Rectal smooth muscle tissue (tissue), 1 donor: ENCODE data around the gene KIF23.
A peak's percentile ranks its signal among the peaks of the same experiment; 100 is the strongest.
"Not testable (repeated sequence)": the region's sequence is repeated elsewhere in the genome, so short reads cannot be mapped to it uniquely, and the experiment has no call there.

Source experiments
- H3K27ac ChIP-seq: one replicate; pipeline ENCODE4 v1.7.0; 2013; ENCODE audit warnings: low read depth, low read length, inconsistent platforms
- H3K27me3 ChIP-seq: one replicate; pipeline ENCODE4 v1.7.0; 2013; ENCODE audit warnings: low read length; ENCODE audit not compliant: control insufficient read depth, insufficient read depth
- H3K36me3 ChIP-seq: one replicate; pipeline ENCODE4 v1.7.0; 2013; ENCODE audit warnings: low read length; ENCODE audit not compliant: control insufficient read depth, insufficient read depth
- H3K4me1 ChIP-seq: one replicate; pipeline ENCODE4 v1.7.0; 2013; ENCODE audit warnings: low read length; ENCODE audit not compliant: control insufficient read depth, insufficient read depth
- H3K4me3 ChIP-seq: one replicate; pipeline ENCODE4 v1.7.0; 2013; ENCODE audit warnings: low read length
- H3K9ac ChIP-seq: one replicate; pipeline ENCODE4 v1.7.0; 2013; ENCODE audit warnings: low read length

The KIF23 gene

GRCh38 chr15:69413822-69414700, at the start of gene KIF23:
Gene KIF23 (plus strand): TSS chr15:69414349. CDS start chr15:69414466, 117 bp downstream.
- peak within 1 kb of the TSS; percentile 70 for H3K4me3 ChIP-seq
- H3K27me3 ChIP-seq = no peaks in the 10 kb centered on the region
- peaks cover 2% of the 10 kb centered on the region for H3K4me1 ChIP-seq
- H3K9ac ChIP-seq = no peak within 1 kb of the TSS
- no peak within 1 kb of the TSS for H3K27ac ChIP-seq
- no peaks in the 10 kb centered on the region for H3K36me3 ChIP-seq

- Histone ChIP-seq H3K4me1 (no peaks in the 10 kb centered on the region), H3K9ac (no peak overlapping the region), H3K36me3 (no peaks in the 10 kb centered on the region), H3K27me3 (no peaks in the 10 kb centered on the region), H3K4me3 (no peak overlapping the region), H3K27ac (no peak overlapping the region)
These were observed 46.9 kb upstream of the KIF23 start for GRCh38 chr15:69367236-69367635.

- no peak overlapping the region for H3K27ac ChIP-seq
- H3K4me3 ChIP-seq = no peak overlapping the region
- no peaks in the 10 kb centered on the region for H3K27me3 ChIP-seq
- no peaks in the 10 kb centered on the region for H3K4me1 ChIP-seq
- no peaks in the 10 kb centered on the region for H3K36me3 ChIP-seq
- no peak overlapping the region for H3K9ac ChIP-seq
These were observed 44.5 kb upstream of the KIF23 start for GRCh38 chr15:69369631-69370030.

GRCh38 chr15:69373406-69373805, 40.7 kb upstream of the KIF23 start:
- no peaks in the 10 kb centered on the region for H3K36me3 ChIP-seq
- no peaks in the 10 kb centered on the region for H3K27me3 ChIP-seq
- no peak overlapping the region for H3K9ac ChIP-seq

GRCh38 chr15:69375151-69375790, 38.9 kb upstream of the KIF23 start:
- Histone ChIP-seq H3K36me3 (no peaks in the 10 kb centered on the region), H3K9ac (no peak overlapping the region), H3K27ac (no peak overlapping the region), H3K4me1 (no peaks in the 10 kb centered on the region), H3K4me3 (no peak overlapping the region), H3K27me3 (no peaks in the 10 kb centered on the region)

More at GRCh38 chr15:69373406-69373805, 40.7 kb upstream of the KIF23 start:
- H3K4me3 ChIP-seq = no peak overlapping the region
- H3K4me1 ChIP-seq = no peaks in the 10 kb centered on the region
- no peak overlapping the region for H3K27ac ChIP-seq

GRCh38 chr15:69377216-69377970, 36.8 kb upstream of the KIF23 start:
- Histone ChIP-seq H3K27ac (no peak overlapping the region), H3K4me3 (no peak overlapping the region), H3K27me3 (no peaks in the 10 kb centered on the region), H3K36me3 (no peaks in the 10 kb centered on the region), H3K9ac (no peak overlapping the region), H3K4me1 (no peaks in the 10 kb centered on the region)

- Histone ChIP-seq H3K27ac (no peak overlapping the region), H3K4me3 (no peak overlapping the region), H3K27me3 (no peaks in the 10 kb centered on the region), H3K9ac (no peak overlapping the region), H3K36me3 (no peaks in the 10 kb centered on the region), H3K4me1 (no peaks in the 10 kb centered on the region)
These were observed 33.9 kb upstream of the KIF23 start for GRCh38 chr15:69380100-69380725.

GRCh38 chr15:69380726-69381105, 33.4 kb upstream of the KIF23 start:
- H3K9ac ChIP-seq = no peak overlapping the region
- no peaks in the 10 kb centered on the region for H3K4me1 ChIP-seq
- no peak overlapping the region for H3K4me3 ChIP-seq
- H3K36me3 ChIP-seq = no peaks in the 10 kb centered on the region
- no peak overlapping the region for H3K27ac ChIP-seq
- H3K27me3 ChIP-seq = no peaks in the 10 kb centered on the region

GRCh38 chr15:69382176-69382575, 32.0 kb upstream of the KIF23 start:
- not testable (repeated sequence) for H3K27ac ChIP-seq, H3K27me3 ChIP-seq, H3K4me1 ChIP-seq, H3K4me3 ChIP-seq, H3K36me3 ChIP-seq, H3K9ac ChIP-seq

GRCh38 chr15:69384066-69384465, 30.1 kb upstream of the KIF23 start:
- not testable (repeated sequence) for H3K9ac ChIP-seq, H3K27me3 ChIP-seq, H3K36me3 ChIP-seq, H3K4me1 ChIP-seq, H3K27ac ChIP-seq, H3K4me3 ChIP-seq

- no peak overlapping the region for H3K27ac ChIP-seq
- no peak overlapping the region for H3K4me3 ChIP-seq
- no peaks in the 10 kb centered on the region for H3K4me1 ChIP-seq
- no peak overlapping the region for H3K9ac ChIP-seq
- no peaks in the 10 kb centered on the region for H3K27me3 ChIP-seq
- no peaks in the 10 kb centered on the region for H3K36me3 ChIP-seq
These were observed 29.2 kb upstream of the KIF23 start for GRCh38 chr15:69384626-69385598.
